HFF-Myc (cell line): Measurements from ENCODE around the gene WFDC10B.
"Not testable (repeated sequence)": the region's sequence is repeated elsewhere in the genome, so short reads cannot be mapped to it uniquely, and the experiment has no call there.

Source experiments
- DNase-seq: peaks from one replicate; pipeline ENCODE4 v3.0.0-alpha.2; 2011; ENCODE audit warnings: low read depth; ENCODE audit errors: extremely low read depth
- H3K4me3 ChIP-seq: replicated peaks from 2 replicates; pipeline ENCODE4 v1.5.1; 2011; ENCODE audit warnings: low read depth, mild to moderate bottlenecking, control low read depth, low read length
- TF ChIP-seq, protein P1 (sequence below): IDR thresholded peaks from 2 replicates; pipeline ENCODE4 v1.5.1; 2012; ENCODE audit warnings: mild to moderate bottlenecking, low read depth, low read length, control low read depth; ENCODE audit errors: missing control alignments

WFDC10B gene

GRCh38 chr20:45732199-45732598 lies 27.4 kb upstream of the WFDC10B start:
- H3K4me3 ChIP-seq = no peak overlapping the region
- no peak for DNase-seq
- TF ChIP-seq, protein P1, sequence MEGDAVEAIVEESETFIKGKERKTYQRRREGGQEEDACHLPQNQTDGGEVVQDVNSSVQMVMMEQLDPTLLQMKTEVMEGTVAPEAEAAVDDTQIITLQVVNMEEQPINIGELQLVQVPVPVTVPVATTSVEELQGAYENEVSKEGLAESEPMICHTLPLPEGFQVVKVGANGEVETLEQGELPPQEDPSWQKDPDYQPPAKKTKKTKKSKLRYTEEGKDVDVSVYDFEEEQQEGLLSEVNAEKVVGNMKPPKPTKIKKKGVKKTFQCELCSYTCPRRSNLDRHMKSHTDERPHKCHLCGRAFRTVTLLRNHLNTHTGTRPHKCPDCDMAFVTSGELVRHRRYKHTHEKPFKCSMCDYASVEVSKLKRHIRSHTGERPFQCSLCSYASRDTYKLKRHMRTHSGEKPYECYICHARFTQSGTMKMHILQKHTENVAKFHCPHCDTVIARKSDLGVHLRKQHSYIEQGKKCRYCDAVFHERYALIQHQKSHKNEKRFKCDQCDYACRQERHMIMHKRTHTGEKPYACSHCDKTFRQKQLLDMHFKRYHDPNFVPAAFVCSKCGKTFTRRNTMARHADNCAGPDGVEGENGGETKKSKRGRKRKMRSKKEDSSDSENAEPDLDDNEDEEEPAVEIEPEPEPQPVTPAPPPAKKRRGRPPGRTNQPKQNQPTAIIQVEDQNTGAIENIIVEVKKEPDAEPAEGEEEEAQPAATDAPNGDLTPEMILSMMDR = no peak

- DNase-seq = no peak
- H3K4me3 ChIP-seq = no peak overlapping the region
- TF ChIP-seq, protein P1 = no peak
Observed at GRCh38 chr20:45727044-45727443, 22.2 kb upstream of the WFDC10B start.

GRCh38 chr20:45725134-45725533 lies 20.3 kb upstream of the WFDC10B start:
- TF ChIP-seq, protein P1 = no peak
- H3K4me3 ChIP-seq = no peak overlapping the region
- no peak for DNase-seq

GRCh38 chr20:45722047-45722446 lies 17.2 kb upstream of the WFDC10B start, which contains the start of gene SPINT4:
SPINT4 (plus strand) TSS chr20:45722347; CDS start chr20:45722368, 21 bp downstream.
- DNase-seq = no peak
- TF ChIP-seq, protein P1 = no peak
- H3K4me3 ChIP-seq = no peak within 1 kb of the TSS

GRCh38 chr20:45716141-45716688 lies 11.4 kb upstream of the WFDC10B start:
- DNase-seq, H3K4me3 ChIP-seq: not testable (repeated sequence)

DNA sequence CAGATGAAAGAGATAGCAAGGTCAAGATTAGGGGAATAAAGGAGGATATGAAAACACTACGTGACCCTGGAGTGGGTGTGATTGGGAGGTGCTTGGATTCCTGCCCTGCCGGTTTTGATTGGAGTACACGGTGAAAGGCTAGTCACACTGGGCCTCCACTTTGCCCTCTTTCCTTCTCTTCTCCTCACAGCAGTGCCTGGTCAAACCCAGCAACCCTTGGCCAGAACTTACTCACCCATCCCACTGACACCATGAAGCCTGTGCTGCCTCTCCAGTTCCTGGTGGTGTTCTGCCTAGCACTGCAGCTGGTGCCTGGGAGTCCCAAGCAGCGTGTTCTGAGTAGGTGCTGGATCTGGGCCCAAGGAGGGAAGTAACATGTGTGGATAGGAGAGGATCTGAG lies 2.9 kb downstream of the WFDC10B start, which contains the start of gene WFDC13:
Gene WFDC13 (plus strand): TSS at position 166 of the 400 bp plus-strand sequence. CDS start 86 bp downstream, at position 252.
- no peak within 1 kb of the TSS for H3K4me3 ChIP-seq
- TF ChIP-seq, protein P1 = no peak
- no peak for DNase-seq

DNA sequence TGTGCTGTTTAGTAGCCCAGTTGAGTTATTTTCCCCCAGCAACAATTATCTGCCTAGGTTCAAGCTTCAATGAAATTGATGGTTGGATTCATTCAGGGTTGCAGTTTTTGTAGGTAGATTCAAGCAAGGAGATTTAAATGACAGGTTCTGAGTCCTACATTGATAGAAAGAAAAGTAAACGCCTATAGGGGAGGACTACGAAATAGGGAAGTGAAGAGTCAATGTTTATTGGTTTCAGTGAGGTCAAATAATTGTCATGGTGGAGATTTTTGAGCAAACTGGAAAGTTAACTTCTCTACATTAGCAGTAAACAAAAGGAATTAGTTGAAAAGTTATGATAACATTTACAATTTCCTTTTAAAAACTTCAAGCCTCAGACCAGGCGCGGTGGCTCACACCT lies 3.7 kb downstream of the WFDC10B start:
- H3K4me3 ChIP-seq = no peak overlapping the region
- DNase-seq = no peak
- TF ChIP-seq, protein P1 = no peak
